T-helper 2 cell treated with Interferon-gamma antibody and Interleukin-4, amounts not matched to agents 5 μg/mL and 100 μg/mL, for 36 hours (primary cell): Measurements from ENCODE around the gene SUPT5H.

Experiments used
- DNase-seq: peaks from one replicate; pipeline ENCODE4 v3.0.0; 2021; ENCODE audit warnings: low spot score
- H3K27ac Mint-ChIP-seq: one replicate; pipeline ENCODE4 v1.8.0; 2021; ENCODE audit warnings: mild to moderate bottlenecking, mixed read lengths
- H3K27me3 Mint-ChIP-seq: one replicate; pipeline ENCODE4 v1.8.0; 2021; ENCODE audit warnings: low read depth, mixed read lengths
- H3K36me3 Mint-ChIP-seq: one replicate; pipeline ENCODE4 v1.8.0; 2021; ENCODE audit warnings: low read depth, mixed read lengths
- H3K4me1 Mint-ChIP-seq: one replicate; pipeline ENCODE4 v1.8.0; 2021; ENCODE audit warnings: low read depth, mixed read lengths
- H3K4me3 Mint-ChIP-seq: one replicate; pipeline ENCODE4 v1.8.0; 2022; ENCODE audit warnings: mild to moderate bottlenecking, moderate library complexity, mixed read lengths
- H3K9me3 Mint-ChIP-seq: one replicate; pipeline ENCODE4 v1.8.0; 2021; ENCODE audit warnings: mixed read lengths

The SUPT5H gene

DNA sequence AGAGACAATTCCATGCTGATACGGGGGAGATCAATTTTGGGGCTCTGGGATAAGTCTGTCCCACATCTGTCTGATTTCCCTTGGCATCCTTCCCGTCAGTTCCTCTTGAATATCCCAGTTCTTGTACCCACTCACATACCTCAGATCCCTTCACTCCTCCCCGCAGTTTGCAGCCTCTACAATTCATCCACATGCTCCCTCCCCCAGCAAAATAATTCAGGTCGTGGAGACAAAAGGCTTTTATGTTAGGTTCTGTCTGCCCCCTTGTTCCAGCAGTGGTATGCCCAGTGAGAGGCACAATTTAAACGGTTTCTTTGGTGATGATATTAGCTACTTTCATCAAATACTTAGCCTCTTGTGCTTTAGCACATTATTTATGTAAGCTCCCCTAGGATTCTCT lies 19.2 kb upstream of the SUPT5H start:
- H3K27ac Mint-ChIP-seq, result no peak overlapping the region
- no peaks in the 10 kb centered on the region for H3K9me3 Mint-ChIP-seq
- no peak for DNase-seq
- no peaks in the 10 kb centered on the region for H3K27me3 Mint-ChIP-seq
- no peak overlapping the region for H3K4me3 Mint-ChIP-seq
- peaks cover 7% of the 10 kb centered on the region for H3K4me1 Mint-ChIP-seq
- H3K36me3 Mint-ChIP-seq, result peaks cover 21% of the 10 kb centered on the region

DNA sequence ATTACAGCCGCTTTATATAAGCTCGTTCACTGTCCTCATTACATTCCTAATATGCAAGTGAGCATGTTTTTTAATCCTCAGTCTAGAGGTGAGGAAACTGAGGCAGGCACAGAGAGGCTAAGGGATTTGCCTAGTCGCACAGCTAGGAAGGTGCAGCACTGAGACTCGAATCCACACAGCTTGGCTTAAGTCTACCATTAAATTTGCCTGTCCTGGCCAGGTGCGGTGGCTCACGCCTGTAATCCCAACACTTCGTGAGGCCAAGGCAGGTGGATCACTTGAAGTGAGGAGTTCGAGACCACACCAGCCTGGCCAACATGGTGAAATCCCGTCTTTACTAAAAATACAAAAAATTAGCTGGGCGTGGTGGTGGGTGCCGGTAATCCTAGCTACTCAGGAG lies 17.7 kb upstream of the SUPT5H start:
- H3K4me1 Mint-ChIP-seq, result peaks cover 8% of the 10 kb centered on the region
- H3K27me3 Mint-ChIP-seq, result no peaks in the 10 kb centered on the region
- H3K27ac Mint-ChIP-seq, result no peak overlapping the region
- H3K36me3 Mint-ChIP-seq, result peaks cover 25% of the 10 kb centered on the region
- no peak overlapping the region for H3K4me3 Mint-ChIP-seq
- DNase-seq, result no peak
- H3K9me3 Mint-ChIP-seq, result no peaks in the 10 kb centered on the region

DNA sequence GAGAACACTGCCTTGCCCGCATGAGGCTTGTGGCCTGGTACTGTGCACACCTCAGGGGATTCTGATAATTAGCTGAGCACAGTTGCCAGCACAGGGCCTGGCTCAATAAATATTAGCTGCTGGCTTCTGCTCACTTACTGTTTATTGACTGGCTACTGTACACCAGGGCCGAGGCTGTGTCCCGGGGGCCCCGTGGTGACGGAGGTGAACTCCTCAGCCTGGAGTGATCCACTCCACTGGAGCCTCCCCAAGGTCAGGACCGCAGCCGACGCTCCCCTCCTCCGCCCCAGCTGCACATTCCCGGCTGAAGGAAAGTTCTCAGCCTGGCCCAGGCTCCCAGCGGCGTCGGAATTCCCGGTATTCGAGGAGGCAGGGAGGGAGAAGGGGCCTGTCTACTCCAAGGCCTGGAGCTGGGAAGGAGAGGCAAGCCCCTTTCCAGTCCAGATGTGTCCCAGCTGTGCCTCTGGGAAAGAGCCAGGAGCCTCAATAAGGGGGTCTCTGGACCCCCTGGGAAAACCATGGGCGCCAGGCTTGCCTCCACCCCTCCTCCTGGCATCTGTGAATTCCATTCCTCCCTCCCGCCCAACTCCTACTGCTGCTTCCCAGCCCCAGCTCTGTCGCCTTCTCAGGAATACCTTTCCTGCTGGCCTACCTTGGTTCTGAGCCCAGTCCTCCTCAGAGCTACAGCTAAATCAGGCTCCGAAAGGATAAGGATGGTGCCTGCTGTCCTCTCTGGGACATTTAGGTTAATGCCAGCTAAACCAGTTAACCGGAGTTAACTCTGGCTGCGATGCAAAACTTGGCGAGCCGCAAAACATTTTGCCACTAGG lies 16.9 kb upstream of the SUPT5H start:
- no peak for DNase-seq
- Mint-ChIP-seq H3K9me3 (no peaks in the 10 kb centered on the region), H3K4me1 (peaks cover 13% of the 10 kb centered on the region), H3K36me3 (peaks cover 29% of the 10 kb centered on the region), H3K27me3 (no peaks in the 10 kb centered on the region), H3K27ac (no peak overlapping the region), H3K4me3 (no peak overlapping the region)

DNA sequence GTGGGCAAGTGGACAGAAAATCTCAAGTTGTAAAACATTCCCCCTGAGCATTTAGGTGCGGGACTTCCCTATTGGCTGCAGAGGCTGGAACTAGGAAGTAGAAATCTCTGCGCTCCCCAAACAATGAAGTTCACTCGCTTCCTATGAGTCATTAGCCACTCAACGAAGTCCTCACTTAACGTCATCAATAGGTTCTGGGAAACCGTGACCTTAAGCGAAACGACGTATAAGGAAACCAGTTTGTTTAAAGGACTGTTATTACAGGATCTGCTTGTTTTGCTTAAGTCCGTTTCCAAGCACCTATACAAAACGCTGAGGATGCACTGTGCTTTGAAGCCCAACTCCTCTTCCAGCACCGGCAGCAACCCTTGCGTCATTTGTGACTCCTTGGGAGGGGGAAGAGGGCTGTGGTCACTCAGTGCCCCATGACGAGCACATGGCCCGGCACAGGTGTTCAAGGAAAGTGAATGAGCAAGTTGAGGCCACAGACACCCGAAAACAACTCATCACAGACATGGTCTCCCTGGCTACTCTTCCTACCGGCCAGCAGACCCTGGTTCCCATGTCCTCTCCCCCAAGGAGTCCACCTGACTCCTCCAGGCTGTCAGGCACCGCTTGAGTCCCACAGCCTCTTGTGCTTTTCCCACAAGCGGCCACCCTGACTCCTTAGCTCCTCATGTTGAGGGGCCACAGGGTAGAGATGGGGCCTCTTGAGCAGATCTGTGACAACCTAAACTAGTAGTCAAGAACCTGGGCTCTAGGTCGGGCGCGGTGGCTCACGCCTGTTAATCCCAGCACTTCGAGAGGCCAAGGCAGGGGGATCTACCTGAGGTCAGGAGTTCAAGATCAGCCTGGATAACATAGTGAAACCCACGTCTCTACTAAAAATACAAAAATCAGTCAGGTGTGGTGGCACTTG lies 14.4 kb upstream of the SUPT5H start:
- Mint-ChIP-seq H3K27me3 (no peaks in the 10 kb centered on the region), H3K36me3 (peaks cover 37% of the 10 kb centered on the region), H3K9me3 (no peaks in the 10 kb centered on the region), H3K4me1 (peaks cover 28% of the 10 kb centered on the region), H3K4me3 (peak overlapping the region; percentile 29), H3K27ac (peak overlapping the region; percentile 90)
- DNase-seq, result peak; percentile 76

DNA sequence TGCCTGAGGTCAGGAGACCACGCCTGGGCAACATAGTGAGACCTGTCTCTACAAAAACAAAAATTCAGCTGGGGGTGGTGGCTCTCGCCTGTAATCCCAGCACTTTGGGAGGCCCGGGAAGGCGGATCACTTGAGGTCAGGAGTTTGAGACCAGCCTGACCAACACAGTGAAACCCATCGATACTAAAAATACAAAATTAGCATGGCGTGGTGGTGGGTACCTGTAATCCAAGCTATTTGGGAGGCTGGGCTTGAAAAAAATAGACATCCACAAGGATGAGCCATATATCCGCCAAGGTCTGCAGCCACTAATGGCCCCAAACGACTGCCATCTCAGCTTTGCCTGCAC lies 12.7 kb upstream of the SUPT5H start:
- DNase-seq, result no peak
- Mint-ChIP-seq H3K4me1 (peaks cover 37% of the 10 kb centered on the region), H3K36me3 (peaks cover 37% of the 10 kb centered on the region), H3K27me3 (no peaks in the 10 kb centered on the region), H3K4me3 (peak overlapping the region; percentile 40), H3K27ac (peak overlapping the region; percentile 60), H3K9me3 (no peaks in the 10 kb centered on the region)

DNA sequence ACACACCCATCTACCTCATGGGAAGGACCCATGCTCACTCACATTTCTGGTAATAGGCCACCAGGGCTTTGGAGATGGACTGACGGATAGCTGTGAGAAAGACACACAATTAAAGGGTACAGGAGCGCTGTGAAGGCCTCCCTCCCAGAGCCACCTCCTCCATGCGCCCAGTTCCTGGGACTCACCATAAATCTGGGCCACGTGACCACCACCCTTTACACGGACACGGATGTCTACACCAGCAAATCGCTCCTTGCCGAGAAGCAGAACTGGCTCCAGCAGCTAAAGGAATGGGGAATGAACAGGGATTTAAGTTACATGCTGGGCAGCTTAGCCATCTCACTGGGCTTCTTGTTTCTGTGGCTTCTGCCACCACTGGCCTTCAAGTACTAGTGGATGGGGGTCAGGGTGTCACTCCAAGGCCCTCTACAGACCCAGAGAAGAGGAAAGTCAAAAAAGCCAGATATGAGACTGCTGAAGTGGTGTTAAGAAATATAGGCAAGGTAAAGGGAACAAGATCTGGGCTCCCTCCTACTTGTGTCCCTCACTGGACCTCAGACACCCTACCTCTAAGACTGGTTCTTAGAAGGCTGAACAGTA lies 11.8 kb upstream of the SUPT5H start:
- Mint-ChIP-seq H3K4me1 (peaks cover 37% of the 10 kb centered on the region), H3K4me3 (peak overlapping the region; percentile 96), H3K27me3 (no peaks in the 10 kb centered on the region), H3K36me3 (peaks cover 37% of the 10 kb centered on the region), H3K9me3 (no peaks in the 10 kb centered on the region), H3K27ac (peak overlapping the region; percentile 70)
- DNase-seq, result no peak

DNA sequence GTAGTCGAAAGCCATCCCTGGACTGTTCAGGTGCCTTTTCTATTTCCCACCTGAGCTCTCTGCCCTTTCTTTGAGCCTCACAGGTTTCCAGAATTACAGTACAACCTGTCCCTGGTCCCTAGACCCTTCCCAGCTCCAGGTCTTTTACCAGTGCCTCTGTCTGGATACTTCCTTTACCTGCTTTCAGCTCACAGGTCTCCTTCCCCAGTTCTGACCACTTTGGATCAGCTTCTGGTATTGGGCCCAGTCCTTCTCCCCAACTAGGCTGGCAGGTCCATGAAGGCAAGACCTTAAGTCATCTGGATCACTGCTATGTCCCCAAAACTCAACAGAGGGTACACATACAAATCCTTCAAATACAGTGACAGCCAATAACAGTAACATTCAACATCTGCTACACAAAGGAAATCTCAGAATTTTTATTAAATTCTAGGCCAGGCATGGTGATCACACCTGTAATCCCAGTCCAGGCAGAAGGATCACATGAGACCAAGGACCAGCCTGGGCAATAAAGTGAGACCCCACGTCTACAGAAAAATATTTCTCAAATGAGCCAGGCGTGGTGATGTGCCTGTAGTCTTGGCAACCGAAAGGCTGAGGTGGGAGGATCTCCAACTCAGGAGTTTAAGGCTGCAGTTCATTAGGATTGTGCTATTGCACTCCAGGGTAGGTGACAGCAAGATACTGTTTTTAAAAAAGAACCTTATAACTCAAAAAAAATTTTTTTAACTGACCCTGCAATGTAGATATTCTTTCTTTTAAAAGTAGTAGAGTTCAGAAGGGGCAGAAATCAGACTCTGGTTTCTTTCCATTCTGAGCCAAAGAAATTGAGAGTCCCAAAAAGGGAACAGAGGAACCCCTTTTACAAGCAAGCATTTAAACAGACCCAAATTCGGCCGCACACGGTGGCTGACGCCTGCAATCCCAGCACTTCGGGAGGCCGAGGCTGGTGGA lies 11.0 kb upstream of the SUPT5H start:
- peaks cover 37% of the 10 kb centered on the region for H3K4me1 Mint-ChIP-seq
- H3K27ac Mint-ChIP-seq, result peak overlapping the region; percentile 98
- H3K9me3 Mint-ChIP-seq, result no peaks in the 10 kb centered on the region
- DNase-seq, result no peak
- H3K4me3 Mint-ChIP-seq, result peak overlapping the region; percentile 96
- H3K36me3 Mint-ChIP-seq, result peaks cover 37% of the 10 kb centered on the region
- no peaks in the 10 kb centered on the region for H3K27me3 Mint-ChIP-seq

DNA sequence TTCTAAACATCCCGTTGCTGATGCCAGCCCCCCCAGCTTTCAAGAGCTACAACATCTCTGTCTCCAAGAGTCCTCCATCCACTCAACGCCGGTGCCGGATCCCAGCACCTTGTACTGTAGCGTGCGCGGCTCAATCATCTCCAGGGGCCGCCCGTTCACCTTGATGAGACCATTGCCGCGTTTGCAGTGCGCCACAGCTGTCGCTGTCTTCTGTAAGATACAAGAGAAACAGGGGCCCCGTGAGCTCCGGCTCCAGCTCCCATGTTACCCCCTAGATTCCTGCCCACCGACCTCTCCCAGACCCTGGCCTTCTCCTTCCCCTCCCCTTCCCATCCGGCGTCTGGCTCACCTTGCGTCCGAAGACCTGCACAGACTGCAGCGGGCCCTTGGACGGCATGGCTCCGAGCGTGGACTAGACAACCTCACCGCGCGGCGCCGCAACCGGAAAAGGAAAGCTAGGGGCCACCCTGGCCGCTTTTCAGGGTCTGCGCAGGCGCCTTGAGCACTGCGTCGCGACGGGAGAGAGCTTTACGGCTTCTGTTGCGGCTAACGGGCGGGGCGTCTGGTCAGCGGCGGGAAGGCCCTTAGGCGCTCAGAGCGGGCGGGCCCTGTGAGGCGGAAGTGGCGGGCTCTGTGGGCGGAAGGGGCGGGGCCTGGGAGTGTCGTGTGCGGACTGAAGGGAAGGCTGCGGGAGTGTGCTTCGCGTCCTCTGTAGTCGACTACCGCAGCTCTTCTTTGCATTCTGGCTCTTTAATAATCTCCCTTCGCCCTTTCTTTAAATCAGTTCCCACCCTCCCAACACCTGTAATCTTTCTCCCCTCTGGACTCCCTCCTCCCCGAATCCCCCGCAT lies 9.7 kb upstream of the SUPT5H start, which contains the start of gene RPS16:
TSS of gene RPS16 (minus strand) at position 451 of the 851 bp plus-strand sequence. CDS start at position 397, 54 bp downstream.
- DNase-seq, result peak; percentile 99
- peak within 1 kb of the TSS; percentile 98 for H3K27ac Mint-ChIP-seq
- H3K4me3 Mint-ChIP-seq, result peak within 1 kb of the TSS; percentile 96
- H3K9me3 Mint-ChIP-seq, result no peaks in the 10 kb centered on the region
- H3K4me1 Mint-ChIP-seq, result peaks cover 42% of the 10 kb centered on the region
- peaks cover 37% of the 10 kb centered on the region for H3K36me3 Mint-ChIP-seq
- no peaks in the 10 kb centered on the region for H3K27me3 Mint-ChIP-seq

DNA sequence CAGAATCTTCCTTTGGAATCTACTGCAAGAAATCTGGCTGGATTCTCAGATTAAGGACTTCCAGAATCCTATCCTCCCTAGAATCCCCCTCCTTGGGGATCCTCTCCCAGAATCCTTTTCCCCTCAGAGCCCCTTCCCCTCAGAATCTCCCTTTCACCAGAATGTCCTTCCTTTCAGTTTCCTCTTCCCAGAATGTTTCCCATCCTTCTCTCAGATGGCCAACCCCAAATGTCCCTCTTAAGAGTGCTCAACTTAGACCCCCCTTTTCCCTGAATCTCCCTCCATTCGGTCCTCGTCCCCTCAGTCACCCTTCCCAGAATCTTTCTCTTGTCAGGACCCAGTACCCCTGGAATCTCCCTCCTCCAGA lies 9.0 kb upstream of the SUPT5H start:
- H3K4me1 Mint-ChIP-seq, result peaks cover 37% of the 10 kb centered on the region
- no peaks in the 10 kb centered on the region for H3K27me3 Mint-ChIP-seq
- no peak for DNase-seq
- H3K4me3 Mint-ChIP-seq, result peak overlapping the region; percentile 96
- peak overlapping the region; percentile 98 for H3K27ac Mint-ChIP-seq
- H3K9me3 Mint-ChIP-seq, result no peaks in the 10 kb centered on the region
- H3K36me3 Mint-ChIP-seq, result peaks cover 35% of the 10 kb centered on the region

DNA sequence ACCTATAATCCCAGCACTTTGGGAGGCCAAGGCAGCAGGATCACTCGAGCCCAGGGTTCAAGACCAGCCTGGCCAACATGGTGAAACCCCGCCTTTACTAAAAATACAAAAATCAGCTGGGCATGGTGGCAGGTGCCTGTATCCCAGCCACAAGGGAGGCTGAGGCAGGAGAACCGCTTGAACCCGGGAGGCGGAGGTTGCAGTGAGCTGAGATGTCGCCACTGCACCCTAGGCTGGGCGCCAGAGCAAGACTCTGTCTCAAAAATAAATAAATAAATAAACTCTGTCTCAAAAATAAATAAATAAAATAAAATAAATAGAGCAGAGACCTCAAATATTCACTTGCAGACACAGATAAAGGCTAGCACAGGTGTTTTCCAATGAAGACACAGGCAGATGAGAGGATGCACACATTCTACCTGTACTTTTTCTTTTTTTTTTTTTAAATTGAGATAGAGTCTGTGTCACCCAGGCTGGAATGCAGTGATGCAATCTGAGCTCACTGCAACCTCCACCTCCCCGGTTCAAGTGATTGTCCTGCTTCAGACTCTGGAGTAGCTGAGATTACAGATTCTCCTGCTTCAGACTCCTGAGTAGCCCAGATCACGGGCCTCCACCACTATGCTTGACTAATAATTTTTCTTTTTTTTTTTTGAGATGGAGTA lies 7.0 kb upstream of the SUPT5H start:
- Mint-ChIP-seq H3K27ac (no peak overlapping the region), H3K9me3 (no peaks in the 10 kb centered on the region), H3K4me3 (no peak overlapping the region), H3K36me3 (peaks cover 23% of the 10 kb centered on the region), H3K4me1 (peaks cover 33% of the 10 kb centered on the region), H3K27me3 (no peaks in the 10 kb centered on the region)
- no peak for DNase-seq

DNA sequence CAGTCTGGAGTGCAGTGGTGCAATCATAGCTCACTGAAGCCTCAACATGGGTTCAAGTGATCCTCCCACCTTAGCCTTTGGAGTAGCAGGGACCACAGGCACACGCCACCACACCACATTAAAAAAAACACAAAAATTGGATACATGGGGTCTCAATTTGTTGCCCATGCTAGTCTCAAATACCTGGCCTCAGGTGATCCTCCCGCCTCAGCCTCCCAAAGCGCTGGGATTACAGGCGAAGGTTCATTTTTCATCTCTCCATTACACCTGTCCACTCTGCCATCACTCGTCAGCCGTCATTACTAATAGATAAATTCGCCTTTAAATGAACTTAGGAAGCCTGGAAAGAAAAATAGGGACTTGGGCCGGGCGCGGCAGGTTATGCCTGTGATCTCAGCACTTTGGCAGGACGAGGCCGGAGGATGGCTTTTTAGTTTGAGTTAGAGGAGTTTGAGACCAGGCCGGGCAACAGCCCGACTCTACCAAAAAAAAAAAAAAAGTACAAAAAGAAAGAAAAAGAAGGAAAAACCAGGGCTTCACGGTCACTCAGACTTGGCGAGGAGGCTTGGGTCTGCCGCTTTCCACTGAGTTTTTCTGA lies 685 bp upstream of the SUPT5H start:
- Mint-ChIP-seq H3K4me1 (peaks cover 40% of the 10 kb centered on the region), H3K36me3 (peaks cover 38% of the 10 kb centered on the region)

More for the DNA sequence above, 685 bp upstream of the SUPT5H start:
- Mint-ChIP-seq H3K27me3 (no peaks in the 10 kb centered on the region), H3K9me3 (no peaks in the 10 kb centered on the region), H3K27ac (peak overlapping the region; percentile 99), H3K4me3 (peak overlapping the region; percentile 96)
- DNase-seq, result no peak
